MCF 10A (cell line): ENCODE results near the gene TEK. TPM values are rescaled to one million over a fixed set of nuclear protein-coding genes. Genes with fewer than 3 reads are reported as not detected.

Source experiments
- BruUV-seq: library from RNA; stranded (reverse); fragments of 400-500 nt; replicated peaks from 2 replicates; lab custom pipeline; 2021; lab: Mats Ljungman, UMichigan
- CTCF ChIA-PET: fragments of 300-600 bp; sonication (Branson Sonifier 250); formaldehyde crosslinking; extraction: SDS; loops from one replicate; lab custom pipeline; 2021; ENCODE audit warnings: antibody characterized with exemption, inconsistent platforms; lab: Yijun Ruan, JAX
- POLR2A ChIA-PET: fragments of 300-600, 350-650 bp; sonication (Branson Sonifier 250); formaldehyde crosslinking; extraction: SDS; loops from one replicate; lab custom pipeline; 2020; ENCODE audit warnings: antibody characterized with exemption, inconsistent platforms; lab: Yijun Ruan, JAX
- DNase-seq: peaks from one replicate; pipeline ENCODE4 v3.0.0-alpha.2; 2018; ENCODE audit not compliant: unreplicated experiment
- H3K27ac Mint-ChIP-seq: one replicate; pipeline ENCODE4 v1.8.0; 2022; ENCODE audit warnings: mild to moderate bottlenecking, low read depth, mixed read lengths; ENCODE audit not compliant: unreplicated experiment
- H3K27me3 Mint-ChIP-seq: one replicate; pipeline ENCODE4 v1.8.0; 2022; ENCODE audit warnings: mixed read lengths; ENCODE audit not compliant: insufficient read depth, unreplicated experiment
- H3K36me3 Mint-ChIP-seq: one replicate; pipeline ENCODE4 v1.8.0; 2022; ENCODE audit warnings: mild to moderate bottlenecking, moderate library complexity, mixed read lengths; ENCODE audit not compliant: insufficient read depth, unreplicated experiment
- H3K4me1 Mint-ChIP-seq: one replicate; pipeline ENCODE4 v1.8.0; 2022; ENCODE audit warnings: mixed read lengths; ENCODE audit not compliant: insufficient read depth, unreplicated experiment
- H3K4me3 Mint-ChIP-seq: one replicate; pipeline ENCODE4 v1.8.0; 2022; ENCODE audit warnings: mild to moderate bottlenecking, moderate library complexity, mixed read lengths; ENCODE audit not compliant: unreplicated experiment
- H3K9me3 Mint-ChIP-seq: one replicate; pipeline ENCODE4 v1.8.0; 2022; ENCODE audit warnings: mixed read lengths; ENCODE audit not compliant: unreplicated experiment
- intact Hi-C: fragments of 100-400 bp; cut with micrococcal nuclease; formaldehyde crosslinking; loops from 2 replicates; pipeline ENCODE4 v1.14.1; 2022
- total RNA-seq: library from RNA; stranded (reverse); gene quantifications from 2 replicates; pipeline ENCODE4 v1.2.3, GENCODE V29; 2022
- TF ChIP-seq, protein P1 (sequence below): fragments of 200-600 bp; IDR thresholded peaks from one replicate; pipeline ENCODE4 v1.8.0; 2022; ENCODE audit warnings: antibody characterized with exemption, mild to moderate bottlenecking; ENCODE audit not compliant: unreplicated experiment

TEK gene
- total RNA-seq, 1 experiment from 2014 or later, result 0.91 TPM

GRCh38 chr9:27272103-27272502 is 163.1 kb downstream of the TEK start:
- ChIA-PET CTCF (interaction anchor here (0.8 to 1.3 kb wide), 3 partner anchors 11 to 239 kb away, joined by 3 to 6 read pairs (median 4); no protein-coding TSS in a partner anchor), POLR2A (interaction anchor here (0.5 kb wide), 1 partner anchor 219 kb away, joined by 4 read pairs; no protein-coding TSS in a partner anchor)
- Mint-ChIP-seq H3K9me3 (no peaks in the 10 kb centered on the region), H3K27me3 (no peaks in the 10 kb centered on the region), H3K4me3 (no peak overlapping the region), H3K36me3 (no peaks in the 10 kb centered on the region), H3K4me1 (peaks cover 10% of the 10 kb centered on the region), H3K27ac (no peak overlapping the region)
- DNase-seq, result no peak
- BruUV-seq, result no TSS peak
- intact Hi-C loops, result loop anchor here (10.0 kb wide), 1 partner anchor 147 kb away; no protein-coding TSS in a partner anchor
- TF ChIP-seq, protein P1, sequence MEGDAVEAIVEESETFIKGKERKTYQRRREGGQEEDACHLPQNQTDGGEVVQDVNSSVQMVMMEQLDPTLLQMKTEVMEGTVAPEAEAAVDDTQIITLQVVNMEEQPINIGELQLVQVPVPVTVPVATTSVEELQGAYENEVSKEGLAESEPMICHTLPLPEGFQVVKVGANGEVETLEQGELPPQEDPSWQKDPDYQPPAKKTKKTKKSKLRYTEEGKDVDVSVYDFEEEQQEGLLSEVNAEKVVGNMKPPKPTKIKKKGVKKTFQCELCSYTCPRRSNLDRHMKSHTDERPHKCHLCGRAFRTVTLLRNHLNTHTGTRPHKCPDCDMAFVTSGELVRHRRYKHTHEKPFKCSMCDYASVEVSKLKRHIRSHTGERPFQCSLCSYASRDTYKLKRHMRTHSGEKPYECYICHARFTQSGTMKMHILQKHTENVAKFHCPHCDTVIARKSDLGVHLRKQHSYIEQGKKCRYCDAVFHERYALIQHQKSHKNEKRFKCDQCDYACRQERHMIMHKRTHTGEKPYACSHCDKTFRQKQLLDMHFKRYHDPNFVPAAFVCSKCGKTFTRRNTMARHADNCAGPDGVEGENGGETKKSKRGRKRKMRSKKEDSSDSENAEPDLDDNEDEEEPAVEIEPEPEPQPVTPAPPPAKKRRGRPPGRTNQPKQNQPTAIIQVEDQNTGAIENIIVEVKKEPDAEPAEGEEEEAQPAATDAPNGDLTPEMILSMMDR, result no peak

DNA sequence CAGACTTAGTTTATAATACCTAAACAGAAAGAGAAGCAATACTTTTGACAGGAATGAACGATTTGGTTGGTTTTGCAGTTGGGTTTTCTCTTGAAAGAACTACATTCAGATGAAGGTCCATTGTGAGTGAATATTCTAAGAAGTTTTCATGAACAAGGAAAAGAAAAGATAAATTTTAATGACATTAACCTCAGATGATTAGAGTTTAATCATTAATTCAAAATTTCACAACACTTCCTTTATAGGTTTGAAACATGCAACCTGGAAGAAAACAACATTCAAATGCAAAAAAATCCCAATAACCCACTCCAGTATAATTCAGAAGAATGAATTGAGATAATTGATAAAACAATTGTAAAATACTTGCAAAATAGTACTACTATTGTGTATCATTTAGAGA is 164.2 kb downstream of the TEK start:
- peaks cover 10% of the 10 kb centered on the region for H3K4me1 Mint-ChIP-seq
- intact Hi-C loops, result loop anchor here (10.0 kb wide), 1 partner anchor 148 kb away; no protein-coding TSS in a partner anchor
- BruUV-seq, result no TSS peak
- no peak for DNase-seq
- H3K36me3 Mint-ChIP-seq, result no peaks in the 10 kb centered on the region
- H3K4me3 Mint-ChIP-seq, result no peak overlapping the region
- ChIA-PET POLR2A (interaction anchor here (0.6 kb wide), 1 partner anchor 70 kb away, joined by 3 read pairs; no protein-coding TSS in a partner anchor), CTCF (interaction anchor here (0.9 to 1.3 kb wide), 2 partner anchors 12 to 240 kb away, joined by 4 to 6 read pairs; no protein-coding TSS in a partner anchor)
- no peak overlapping the region for H3K27ac Mint-ChIP-seq
- no peaks in the 10 kb centered on the region for H3K27me3 Mint-ChIP-seq
- no peaks in the 10 kb centered on the region for H3K9me3 Mint-ChIP-seq
- TF ChIP-seq, protein P1, result no peak

GRCh38 chr9:27276193-27277030 is 167.4 kb downstream of the TEK start:
- Mint-ChIP-seq H3K4me3 (peak overlapping the region; percentile 2), H3K36me3 (no peaks in the 10 kb centered on the region), H3K4me1 (peaks cover 10% of the 10 kb centered on the region), H3K27me3 (no peaks in the 10 kb centered on the region), H3K27ac (peak overlapping the region; percentile 57), H3K9me3 (no peaks in the 10 kb centered on the region)
- ChIA-PET CTCF (interaction anchor here (0.6 to 4.5 kb wide), 31 partner anchors 8 to 1465 kb away, joined by 3 to 56 read pairs (median 4); no protein-coding TSS in a partner anchor), POLR2A (no interaction called here)
- TF ChIP-seq, protein P1, result peak; percentile 60
- intact Hi-C loops, result loop anchor here (1.0 to 10.0 kb wide), 5 partner anchors 29 to 384 kb away; partner anchors contain the start of gene CAAP1
- no TSS peak for BruUV-seq
- peak; percentile 70 for DNase-seq

- POLR2A ChIA-PET, result no interaction called here
- peaks cover 10% of the 10 kb centered on the region for H3K4me1 Mint-ChIP-seq
Measured at GRCh38 chr9:27278374-27278773, 169.3 kb downstream of the TEK start.

More at GRCh38 chr9:27278374-27278773, 169.3 kb downstream of the TEK start:
- H3K9me3 Mint-ChIP-seq, result no peaks in the 10 kb centered on the region
- no peaks in the 10 kb centered on the region for H3K36me3 Mint-ChIP-seq
- TF ChIP-seq, protein P1, result no peak
- peak; percentile 11 for DNase-seq
- H3K27ac Mint-ChIP-seq, result no peak overlapping the region
- CTCF ChIA-PET, result interaction anchor here (0.7 to 2.3 kb wide), 6 partner anchors 19 to 251 kb away, joined by 3 to 17 read pairs (median 3); no protein-coding TSS in a partner anchor
- intact Hi-C loops, result loop anchor here (5.0 to 10.0 kb wide), 2 partner anchors 154 to 386 kb away; partner anchors contain the start of gene CAAP1
- BruUV-seq, result no TSS peak
- no peak overlapping the region for H3K4me3 Mint-ChIP-seq
- H3K27me3 Mint-ChIP-seq, result no peaks in the 10 kb centered on the region
